Keratinocyte (primary cell): ENCODE results near the gene NEURL3. TPM values are rescaled to one million over a fixed set of nuclear protein-coding genes. Genes with fewer than 3 reads are reported as not detected.

ENCODE experiments used
- DNase-seq: peaks from one replicate; pipeline ENCODE4 v3.0.0-alpha.2; 2011; ENCODE audit warnings: low read depth, missing footprints, low spot score
- FAIRE-seq: peaks from 2 replicates; lab custom pipeline; 2011; peaks lifted over from hg19 to GRCh38; lab: Jason Lieb, UNC
- H2AFZ ChIP-seq: 2 replicates; pipeline ENCODE4 v1.6.0; 2012; ENCODE audit warnings: low read length, control low read depth, inconsistent platforms; ENCODE audit not compliant: control insufficient read depth
- H3K27ac ChIP-seq: 2 replicates; pipeline ENCODE4 v1.5.1; 2011; ENCODE audit warnings: low read length; ENCODE audit not compliant: control insufficient read depth, insufficient read depth
- H3K27me3 ChIP-seq: 3 replicates; pipeline ENCODE4 v1.6.0; 2011; ENCODE audit warnings: low read length; ENCODE audit not compliant: control insufficient read depth, insufficient read depth; ENCODE audit errors: extremely low read depth
- H3K36me3 ChIP-seq, 2 experiments: 2 replicates in 1 of 2; 3 replicates in 1 of 2; pipeline ENCODE4 v1.5.1; 2011; ENCODE audit warnings: low read length in 2 of 2, mild to moderate bottlenecking in 1 of 2; ENCODE audit not compliant: control insufficient read depth in 2 of 2, insufficient read depth in 2 of 2; ENCODE audit errors: extremely low read depth in 1 of 2
- H3K4me1 ChIP-seq: 3 replicates; pipeline ENCODE4 v1.5.1; 2011; ENCODE audit warnings: low read length; ENCODE audit not compliant: control insufficient read depth, insufficient read depth; ENCODE audit errors: extremely low read depth
- H3K4me2 ChIP-seq: 3 replicates; pipeline ENCODE4 v1.6.0; 2011; ENCODE audit warnings: low read depth, low read length; ENCODE audit not compliant: control insufficient read depth, insufficient read depth; ENCODE audit errors: extremely low read depth
- H3K4me3 ChIP-seq, 3 experiments: fragments of 200-600 bp in 1 of 3; sonication (generic) in 1 of 3; 2 replicates in 2 of 3; 3 replicates in 1 of 3; pipeline ENCODE4 v1.5.1; 2011 to 2016; ENCODE audit warnings: low read length in 3 of 3, mild to moderate bottlenecking in 3 of 3, control low read depth in 2 of 3, inconsistent platforms in 1 of 3, low read depth in 1 of 3, mixed read lengths in 1 of 3, mixed run types in 1 of 3, moderate library complexity in 1 of 3; ENCODE audit not compliant: control insufficient read depth in 2 of 3, insufficient read depth in 2 of 3; ENCODE audit errors: extremely low read depth in 1 of 3
- H3K79me2 ChIP-seq: 2 replicates; pipeline ENCODE4 v1.6.0; 2012; ENCODE audit warnings: low read length; ENCODE audit not compliant: control insufficient read depth, insufficient read depth
- H3K9ac ChIP-seq: 3 replicates; pipeline ENCODE4 v1.6.0; 2011; ENCODE audit warnings: low read length; ENCODE audit not compliant: control insufficient read depth, insufficient read depth; ENCODE audit errors: extremely low read depth
- H3K9me1 ChIP-seq: 3 replicates; pipeline ENCODE4 v1.6.0; 2011; ENCODE audit warnings: low read length; ENCODE audit not compliant: control insufficient read depth, insufficient read depth; ENCODE audit errors: extremely low read depth
- H3K9me3 ChIP-seq: 2 replicates; pipeline ENCODE4 v1.5.1; 2012; ENCODE audit warnings: low read depth, low read length; ENCODE audit not compliant: control insufficient read depth
- H4K20me1 ChIP-seq: 3 replicates; pipeline ENCODE4 v1.6.0; 2011; ENCODE audit warnings: low read length; ENCODE audit not compliant: control insufficient read depth, insufficient read depth; ENCODE audit errors: extremely low read depth
- EZH2 ChIP-seq: IDR thresholded peaks from one replicate; pipeline ENCODE4 v1.6.1; 2012; ENCODE audit warnings: inconsistent platforms, mild to moderate bottlenecking, low read length, moderate library complexity
- dilution Hi-C: fragments of 300-500 bp; cut with MboI; formaldehyde crosslinking; loops from one replicate; pipeline ENCODE4 v1.7.0; 2020; ENCODE audit warnings: low sequenced_read_pairs; ENCODE audit not compliant: extremely low pct_ligation_motif_present
- polyA plus RNA-seq, 5 experiments: library from polyadenylated mRNA; depleted of rRNA in 3 of 5; stranded (reverse) in 3 of 5; stranded (forward) in 1 of 5; unstranded in 1 of 5; fragments of >200 nt; gene quantifications; 1 replicate in 1 of 5; 2 replicates in 3 of 5; 3 replicates in 1 of 5; pipeline versions ENCODE4 v1.2.1 to v1.2.3, GENCODE V29; 2011 to 2012; ENCODE audit warnings: missing spikeins in 2 of 5, low read depth in 1 of 5, low replicate concordance in 1 of 5
- TF ChIP-seq, protein P1 (sequence below), 3 experiments: IDR thresholded peaks in 1 of 3; conservative IDR thresholded peaks in 1 of 3; optimal IDR thresholded peaks in 1 of 3; 2 replicates in 2 of 3; 3 replicates in 1 of 3; pipeline versions ENCODE3 to v1.5.1; 2011; ENCODE audit warnings: low read length in 3 of 3, mild to moderate bottlenecking in 3 of 3, moderate library complexity in 2 of 3, control low read depth in 1 of 3, inconsistent platforms in 1 of 3; ENCODE audit not compliant: insufficient read depth in 2 of 3; ENCODE audit errors: extremely low read depth in 1 of 3

Gene NEURL3
- polyA plus RNA-seq, 1 donor (not counting 4 experiments of a cell fraction or from before 2014, with no cell fraction given): not detected

DNA sequence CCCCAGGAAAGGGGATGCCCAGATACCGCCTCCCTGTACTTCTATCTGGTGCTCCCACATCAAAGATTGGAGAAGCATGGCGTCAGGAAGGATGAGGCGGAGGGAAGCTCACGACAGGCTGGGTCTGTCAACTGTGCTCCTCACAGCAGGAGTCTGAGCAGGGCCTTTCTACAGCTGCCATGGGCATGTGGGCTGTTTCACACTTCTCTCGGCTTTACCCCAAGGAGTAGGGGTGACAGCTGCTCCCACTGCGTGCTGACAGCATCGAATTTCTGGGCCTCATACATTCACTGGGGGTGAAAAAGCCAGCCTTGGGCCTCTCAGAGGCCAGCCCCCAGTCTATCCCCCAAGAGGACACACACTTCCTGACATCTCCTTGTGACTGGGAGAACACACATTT is 21.1 kb downstream of the NEURL3 start:
- no peak for FAIRE-seq
- DNase-seq: no peak
- dilution Hi-C loops: no loop called here

DNA sequence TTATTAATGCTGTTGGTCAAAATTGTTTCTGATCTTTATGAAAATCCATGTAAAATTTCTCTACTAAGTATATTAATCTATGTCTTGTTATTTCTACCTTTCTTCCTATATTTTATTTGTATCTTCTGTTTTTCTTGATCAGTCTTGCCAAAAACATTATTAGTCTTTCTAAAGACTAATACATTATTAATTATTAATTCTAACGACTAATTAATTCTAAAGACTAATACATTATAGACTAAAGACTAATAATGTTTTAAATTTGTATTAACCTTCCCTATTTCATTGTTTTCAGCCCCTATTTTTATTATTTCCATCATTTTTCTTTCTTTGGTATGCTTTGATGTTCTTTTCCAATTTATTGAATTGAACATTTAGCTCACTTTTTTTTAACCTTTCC is 27.7 kb downstream of the NEURL3 start:
- H4K20me1 ChIP-seq: no peaks in the 10 kb centered on the region
- H3K4me1 ChIP-seq: no peaks in the 10 kb centered on the region
- no peaks in the 10 kb centered on the region for H3K79me2 ChIP-seq
- H3K9me1 ChIP-seq: no peaks in the 10 kb centered on the region
- FAIRE-seq (no peak), DNase-seq (no peak)
- H2AFZ ChIP-seq: no peak overlapping the region
- dilution Hi-C loops: no loop called here
- no peak overlapping the region for H3K4me2 ChIP-seq
- TF ChIP-seq, protein P1, sequence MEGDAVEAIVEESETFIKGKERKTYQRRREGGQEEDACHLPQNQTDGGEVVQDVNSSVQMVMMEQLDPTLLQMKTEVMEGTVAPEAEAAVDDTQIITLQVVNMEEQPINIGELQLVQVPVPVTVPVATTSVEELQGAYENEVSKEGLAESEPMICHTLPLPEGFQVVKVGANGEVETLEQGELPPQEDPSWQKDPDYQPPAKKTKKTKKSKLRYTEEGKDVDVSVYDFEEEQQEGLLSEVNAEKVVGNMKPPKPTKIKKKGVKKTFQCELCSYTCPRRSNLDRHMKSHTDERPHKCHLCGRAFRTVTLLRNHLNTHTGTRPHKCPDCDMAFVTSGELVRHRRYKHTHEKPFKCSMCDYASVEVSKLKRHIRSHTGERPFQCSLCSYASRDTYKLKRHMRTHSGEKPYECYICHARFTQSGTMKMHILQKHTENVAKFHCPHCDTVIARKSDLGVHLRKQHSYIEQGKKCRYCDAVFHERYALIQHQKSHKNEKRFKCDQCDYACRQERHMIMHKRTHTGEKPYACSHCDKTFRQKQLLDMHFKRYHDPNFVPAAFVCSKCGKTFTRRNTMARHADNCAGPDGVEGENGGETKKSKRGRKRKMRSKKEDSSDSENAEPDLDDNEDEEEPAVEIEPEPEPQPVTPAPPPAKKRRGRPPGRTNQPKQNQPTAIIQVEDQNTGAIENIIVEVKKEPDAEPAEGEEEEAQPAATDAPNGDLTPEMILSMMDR (optimal IDR thresholded peaks at IDR 0.05 in 1 of 3, IDR thresholded peaks at IDR 0.05 in 1 of 3, conservative IDR thresholded peaks at IDR 0.05 in 1 of 3; ENCODE audit: extremely low read depth in 1 of 3, insufficient read depth in 2 of 3, low read length in 3 of 3): no peak
- no peak for TF ChIP-seq EZH2
- H3K36me3 ChIP-seq: no peaks in the 10 kb centered on the region
- no peak overlapping the region for H3K4me3 ChIP-seq
- no peaks in the 10 kb centered on the region for H3K9me3 ChIP-seq
- no peaks in the 10 kb centered on the region for H3K27me3 ChIP-seq
- H3K9ac ChIP-seq: no peak overlapping the region
- no peak overlapping the region for H3K27ac ChIP-seq

More for the DNA sequence above, 21.1 kb downstream of the NEURL3 start:
- no peak for TF ChIP-seq EZH2
- TF ChIP-seq, protein P1 (optimal IDR thresholded peaks at IDR 0.05 in 1 of 3, IDR thresholded peaks at IDR 0.05 in 1 of 3, conservative IDR thresholded peaks at IDR 0.05 in 1 of 3; ENCODE audit: extremely low read depth in 1 of 3, insufficient read depth in 2 of 3, low read length in 3 of 3): no peak
- H3K9me1 ChIP-seq: no peaks in the 10 kb centered on the region
- no peak overlapping the region for H3K9ac ChIP-seq
- H3K4me1 ChIP-seq: peaks cover 9% of the 10 kb centered on the region
- H2AFZ ChIP-seq: no peak overlapping the region
- no peaks in the 10 kb centered on the region for H4K20me1 ChIP-seq
- H3K4me3 ChIP-seq: no peak overlapping the region
- H3K27ac ChIP-seq: no peak overlapping the region
- no peaks in the 10 kb centered on the region for H3K79me2 ChIP-seq
- no peaks in the 10 kb centered on the region for H3K36me3 ChIP-seq
- no peaks in the 10 kb centered on the region for H3K9me3 ChIP-seq
- no peak overlapping the region for H3K4me2 ChIP-seq
- no peaks in the 10 kb centered on the region for H3K27me3 ChIP-seq
